Measurements from ENCODE around the gene NMNAT2.

DNA sequence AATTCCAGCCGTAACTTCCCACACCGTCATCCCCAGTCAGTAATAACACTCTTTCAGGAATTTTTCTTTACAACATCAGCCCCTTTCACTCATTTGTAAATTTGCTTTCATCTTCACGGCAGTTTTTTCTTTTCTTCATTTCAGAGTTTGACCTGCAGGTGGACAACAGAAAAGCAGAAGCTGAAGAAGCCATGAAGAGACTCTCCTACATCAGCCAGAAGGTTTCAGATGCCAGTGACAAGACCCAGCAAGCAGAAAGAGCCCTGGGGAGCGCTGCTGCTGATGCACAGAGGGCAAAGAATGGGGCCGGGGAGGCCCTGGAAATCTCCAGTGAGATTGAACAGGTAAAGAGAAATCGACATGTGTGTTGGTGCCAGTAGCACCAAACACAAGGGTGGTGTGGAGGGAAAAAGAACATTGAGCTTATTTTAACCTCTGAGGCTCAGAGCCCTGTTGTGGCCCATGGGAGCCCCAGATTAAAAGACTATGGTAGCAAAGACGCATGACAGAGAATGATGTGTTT is 178.9 kb downstream of the NMNAT2 start:
- TF ChIP-seq EP300 (IDR thresholded peaks at IDR 0.05) (no peak), POLR2A (IDR thresholded peaks at IDR 0.05) (no peak)
- TF ChIP-seq, protein P1, sequence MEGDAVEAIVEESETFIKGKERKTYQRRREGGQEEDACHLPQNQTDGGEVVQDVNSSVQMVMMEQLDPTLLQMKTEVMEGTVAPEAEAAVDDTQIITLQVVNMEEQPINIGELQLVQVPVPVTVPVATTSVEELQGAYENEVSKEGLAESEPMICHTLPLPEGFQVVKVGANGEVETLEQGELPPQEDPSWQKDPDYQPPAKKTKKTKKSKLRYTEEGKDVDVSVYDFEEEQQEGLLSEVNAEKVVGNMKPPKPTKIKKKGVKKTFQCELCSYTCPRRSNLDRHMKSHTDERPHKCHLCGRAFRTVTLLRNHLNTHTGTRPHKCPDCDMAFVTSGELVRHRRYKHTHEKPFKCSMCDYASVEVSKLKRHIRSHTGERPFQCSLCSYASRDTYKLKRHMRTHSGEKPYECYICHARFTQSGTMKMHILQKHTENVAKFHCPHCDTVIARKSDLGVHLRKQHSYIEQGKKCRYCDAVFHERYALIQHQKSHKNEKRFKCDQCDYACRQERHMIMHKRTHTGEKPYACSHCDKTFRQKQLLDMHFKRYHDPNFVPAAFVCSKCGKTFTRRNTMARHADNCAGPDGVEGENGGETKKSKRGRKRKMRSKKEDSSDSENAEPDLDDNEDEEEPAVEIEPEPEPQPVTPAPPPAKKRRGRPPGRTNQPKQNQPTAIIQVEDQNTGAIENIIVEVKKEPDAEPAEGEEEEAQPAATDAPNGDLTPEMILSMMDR (IDR thresholded peaks at IDR 0.05): peak in 1 of 5 experiments; percentile 15
